SU-DHL-6 (cell line): ENCODE measurements around the gene ATL3.

Experiments
- EZH2phosphoT487 ChIP-seq: fragments of 200-600 bp; sonication (generic), shearing (Covaris generic); conservative IDR thresholded peaks from 2 replicates; pipeline ENCODE4 v1.6.1; 2018; ENCODE audit warnings: mild to moderate bottlenecking, antibody characterized with exemption, low read length, moderate library complexity, mixed read lengths
- TF ChIP-seq, protein P1 (sequence below): fragments of 200-600 bp; sonication (generic); IDR thresholded peaks from one replicate; pipeline ENCODE4 v1.5.1; 2017; ENCODE audit warnings: antibody characterized with exemption, mild to moderate bottlenecking, low read length, moderate library complexity; ENCODE audit not compliant: insufficient read depth, poor library complexity, severe bottlenecking

DNA sequence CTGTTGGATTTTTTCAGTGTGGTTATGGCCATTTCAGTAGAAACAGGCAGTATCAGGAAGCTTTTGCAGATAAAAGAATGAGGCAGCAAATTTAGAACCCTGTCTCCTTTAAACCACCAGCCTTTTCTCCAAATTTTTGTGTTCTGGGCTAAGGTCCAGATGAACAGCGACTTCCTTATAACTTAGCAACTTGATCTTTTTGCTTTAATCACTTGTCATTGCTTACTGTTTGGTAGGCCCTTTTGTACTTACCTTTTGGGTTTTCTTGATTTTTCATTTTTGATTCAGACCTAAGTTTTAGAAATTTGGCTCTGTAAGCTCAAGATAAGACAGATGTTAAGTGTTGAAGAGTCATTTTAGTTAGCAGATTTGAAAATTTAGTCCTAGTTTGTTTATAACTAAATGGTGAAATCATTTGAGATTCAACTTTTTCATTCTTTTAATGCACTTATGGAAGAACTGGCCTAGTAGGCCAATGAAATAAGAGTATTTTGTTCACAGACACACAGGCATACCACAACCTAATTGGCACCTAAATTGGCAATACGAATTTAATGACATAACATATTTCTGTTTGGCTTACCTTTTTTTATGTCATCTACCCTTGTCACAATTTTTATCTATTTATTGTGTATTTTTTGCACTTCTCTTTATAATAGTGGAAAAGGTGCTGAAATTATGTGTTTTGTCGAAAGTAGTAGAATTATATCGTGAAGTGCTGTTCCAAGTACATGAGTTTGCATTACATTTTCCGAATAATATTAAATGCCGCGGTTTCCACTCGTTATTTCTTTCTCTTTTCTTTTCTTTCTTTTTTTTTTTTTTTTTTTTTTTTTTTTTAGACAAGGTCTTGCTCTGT, 12.2 kb upstream of the ATL3 start:
- TF ChIP-seq, protein P1, sequence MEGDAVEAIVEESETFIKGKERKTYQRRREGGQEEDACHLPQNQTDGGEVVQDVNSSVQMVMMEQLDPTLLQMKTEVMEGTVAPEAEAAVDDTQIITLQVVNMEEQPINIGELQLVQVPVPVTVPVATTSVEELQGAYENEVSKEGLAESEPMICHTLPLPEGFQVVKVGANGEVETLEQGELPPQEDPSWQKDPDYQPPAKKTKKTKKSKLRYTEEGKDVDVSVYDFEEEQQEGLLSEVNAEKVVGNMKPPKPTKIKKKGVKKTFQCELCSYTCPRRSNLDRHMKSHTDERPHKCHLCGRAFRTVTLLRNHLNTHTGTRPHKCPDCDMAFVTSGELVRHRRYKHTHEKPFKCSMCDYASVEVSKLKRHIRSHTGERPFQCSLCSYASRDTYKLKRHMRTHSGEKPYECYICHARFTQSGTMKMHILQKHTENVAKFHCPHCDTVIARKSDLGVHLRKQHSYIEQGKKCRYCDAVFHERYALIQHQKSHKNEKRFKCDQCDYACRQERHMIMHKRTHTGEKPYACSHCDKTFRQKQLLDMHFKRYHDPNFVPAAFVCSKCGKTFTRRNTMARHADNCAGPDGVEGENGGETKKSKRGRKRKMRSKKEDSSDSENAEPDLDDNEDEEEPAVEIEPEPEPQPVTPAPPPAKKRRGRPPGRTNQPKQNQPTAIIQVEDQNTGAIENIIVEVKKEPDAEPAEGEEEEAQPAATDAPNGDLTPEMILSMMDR: no peak
- TF ChIP-seq EZH2phosphoT487: no peak
